PFSK-1 (cell line): ENCODE measurements around the gene NDRG2.

Experiments
- FOXP2 ChIP-seq: optimal IDR thresholded peaks from 2 replicates; pipeline ENCODE3; 2011; ENCODE audit warnings: borderline replicate concordance, control low read depth, inconsistent platforms; ENCODE audit not compliant: insufficient read depth; ENCODE audit errors: extremely low read length, extremely low read depth
- POLR2AphosphoS5 ChIP-seq: IDR thresholded peaks from 2 replicates; pipeline ENCODE4 v1.6.1; 2012; ENCODE audit warnings: low read depth, mild to moderate bottlenecking, control low read depth, low read length, moderate library complexity
- SIN3A ChIP-seq: IDR thresholded peaks from 2 replicates; pipeline ENCODE4 v1.6.1; 2012; ENCODE audit warnings: mild to moderate bottlenecking, low read length, moderate library complexity, borderline replicate concordance; ENCODE audit not compliant: insufficient read depth
- TAF1 ChIP-seq: IDR thresholded peaks from 2 replicates; pipeline ENCODE4 v1.6.1; 2012; ENCODE audit warnings: low read length, control low read depth, borderline replicate concordance; ENCODE audit not compliant: insufficient read depth
- TF ChIP-seq, protein P1 (sequence below), 2 experiments: IDR thresholded peaks; 2 replicates each; pipeline versions ENCODE4 v1.6.1 to v1.8.0; 2011 to 2012; ENCODE audit warnings: low read depth in 2 of 2, low read length in 2 of 2, control low read depth in 1 of 2, inconsistent platforms in 1 of 2, mild to moderate bottlenecking in 1 of 2, moderate library complexity in 1 of 2; ENCODE audit not compliant: insufficient read depth in 1 of 2

Gene NDRG2

DNA sequence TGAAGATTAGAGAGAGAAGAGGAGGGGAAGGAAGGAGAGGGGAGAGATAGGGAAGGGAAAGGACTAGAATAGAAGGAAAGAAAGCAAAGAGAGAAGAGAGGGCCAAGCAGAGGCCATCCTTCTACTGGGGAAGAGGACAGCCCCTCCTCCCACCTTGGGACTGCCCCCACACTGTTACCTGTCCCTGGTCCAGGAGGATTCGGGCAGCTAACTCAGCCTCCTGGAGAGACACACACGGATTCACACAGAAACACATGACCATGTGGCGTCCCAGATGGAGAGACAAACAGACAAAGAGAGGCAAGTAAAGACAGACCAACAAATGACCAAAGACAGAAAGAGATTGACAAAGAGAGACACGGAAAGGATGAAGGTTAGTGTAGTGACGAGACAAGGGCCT is 2.2 kb downstream of the NDRG2 start:
- TF ChIP-seq POLR2AphosphoS5 (no peak), TAF1 (no peak), SIN3A (no peak)
- TF ChIP-seq, protein P1, sequence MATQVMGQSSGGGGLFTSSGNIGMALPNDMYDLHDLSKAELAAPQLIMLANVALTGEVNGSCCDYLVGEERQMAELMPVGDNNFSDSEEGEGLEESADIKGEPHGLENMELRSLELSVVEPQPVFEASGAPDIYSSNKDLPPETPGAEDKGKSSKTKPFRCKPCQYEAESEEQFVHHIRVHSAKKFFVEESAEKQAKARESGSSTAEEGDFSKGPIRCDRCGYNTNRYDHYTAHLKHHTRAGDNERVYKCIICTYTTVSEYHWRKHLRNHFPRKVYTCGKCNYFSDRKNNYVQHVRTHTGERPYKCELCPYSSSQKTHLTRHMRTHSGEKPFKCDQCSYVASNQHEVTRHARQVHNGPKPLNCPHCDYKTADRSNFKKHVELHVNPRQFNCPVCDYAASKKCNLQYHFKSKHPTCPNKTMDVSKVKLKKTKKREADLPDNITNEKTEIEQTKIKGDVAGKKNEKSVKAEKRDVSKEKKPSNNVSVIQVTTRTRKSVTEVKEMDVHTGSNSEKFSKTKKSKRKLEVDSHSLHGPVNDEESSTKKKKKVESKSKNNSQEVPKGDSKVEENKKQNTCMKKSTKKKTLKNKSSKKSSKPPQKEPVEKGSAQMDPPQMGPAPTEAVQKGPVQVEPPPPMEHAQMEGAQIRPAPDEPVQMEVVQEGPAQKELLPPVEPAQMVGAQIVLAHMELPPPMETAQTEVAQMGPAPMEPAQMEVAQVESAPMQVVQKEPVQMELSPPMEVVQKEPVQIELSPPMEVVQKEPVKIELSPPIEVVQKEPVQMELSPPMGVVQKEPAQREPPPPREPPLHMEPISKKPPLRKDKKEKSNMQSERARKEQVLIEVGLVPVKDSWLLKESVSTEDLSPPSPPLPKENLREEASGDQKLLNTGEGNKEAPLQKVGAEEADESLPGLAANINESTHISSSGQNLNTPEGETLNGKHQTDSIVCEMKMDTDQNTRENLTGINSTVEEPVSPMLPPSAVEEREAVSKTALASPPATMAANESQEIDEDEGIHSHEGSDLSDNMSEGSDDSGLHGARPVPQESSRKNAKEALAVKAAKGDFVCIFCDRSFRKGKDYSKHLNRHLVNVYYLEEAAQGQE (IDR thresholded peaks at IDR 0.05; ENCODE audit: insufficient read depth in 1 of 2, low read depth in 2 of 2, low read length in 2 of 2) = no peak

DNA sequence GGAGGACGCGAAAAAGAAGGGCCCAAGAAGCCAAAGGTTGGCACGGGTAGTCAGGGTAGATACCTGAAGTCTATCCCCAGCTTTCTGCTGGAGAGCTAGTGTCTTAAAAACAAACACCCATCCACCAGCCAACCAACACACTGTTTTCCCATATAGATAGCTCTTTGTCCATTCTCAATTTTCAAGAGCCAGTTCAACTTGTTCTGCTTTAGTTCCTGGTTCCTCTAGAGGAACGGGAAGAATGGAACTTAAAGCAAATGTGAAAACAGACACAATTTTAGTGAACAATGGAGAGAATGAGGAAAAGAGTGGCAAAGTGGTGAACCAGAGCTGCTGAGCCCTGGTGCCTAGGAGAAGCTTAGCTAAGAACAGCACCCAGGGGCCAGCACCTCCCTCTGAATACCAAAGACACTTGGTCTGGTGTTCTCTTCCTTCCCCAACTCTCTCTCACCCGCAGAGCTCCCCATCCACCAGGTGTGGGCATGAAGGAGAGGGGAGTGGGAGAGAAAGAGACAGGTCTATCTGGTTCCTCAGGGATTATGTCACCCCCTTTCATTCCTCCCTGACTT is 3.8 kb downstream of the NDRG2 start:
- TF ChIP-seq POLR2AphosphoS5 (no peak), FOXP2 (no peak), SIN3A (no peak), TAF1 (no peak)
- TF ChIP-seq, protein P1 (IDR thresholded peaks at IDR 0.05; ENCODE audit: insufficient read depth in 1 of 2, low read depth in 2 of 2, low read length in 2 of 2) = no peak

DNA sequence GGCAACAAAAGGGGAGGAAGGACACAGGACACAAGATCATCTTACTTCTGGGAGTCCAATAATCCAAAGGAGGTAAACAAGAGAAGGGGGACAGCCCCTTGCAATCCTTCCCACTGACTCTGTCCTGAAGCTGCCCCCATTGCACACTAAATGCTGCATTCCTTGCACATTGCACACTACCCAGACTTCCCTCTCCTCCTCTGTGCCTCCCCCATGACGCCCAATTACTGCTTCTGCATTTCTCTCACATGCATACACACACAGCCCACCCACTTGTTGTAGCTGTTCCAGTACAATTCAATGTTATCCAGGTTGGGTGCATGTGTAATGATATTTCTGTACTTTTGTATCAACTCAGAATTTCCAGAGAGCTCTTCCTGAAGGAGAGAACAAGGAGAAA is 5.5 kb downstream of the NDRG2 start:
- TF ChIP-seq TAF1 = no peak

DNA sequence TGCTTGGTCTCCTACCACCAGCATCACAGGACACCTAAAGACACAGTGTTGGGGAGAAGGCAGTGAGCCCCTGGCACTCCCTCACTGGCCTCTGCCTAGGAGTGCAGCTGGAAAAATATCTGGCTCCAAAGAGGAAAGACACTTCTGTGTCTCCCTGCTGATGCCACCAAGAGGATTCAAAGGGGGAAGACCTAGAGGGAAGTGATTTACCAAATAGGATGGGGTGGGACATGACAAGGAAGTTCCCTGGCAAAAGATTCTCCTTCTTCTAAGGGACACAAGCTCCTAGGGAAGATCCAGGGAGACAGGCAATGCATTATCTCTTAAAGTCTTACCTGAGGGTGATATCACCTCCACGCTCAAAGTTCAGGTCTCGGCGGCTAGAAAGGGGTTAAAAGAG is 6.1 kb downstream of the NDRG2 start:
- TF ChIP-seq SIN3A (no peak), TAF1 (no peak), FOXP2 (no peak), POLR2AphosphoS5 (no peak)
- TF ChIP-seq, protein P1 (IDR thresholded peaks at IDR 0.05; ENCODE audit: insufficient read depth in 1 of 2, low read depth in 2 of 2, low read length in 2 of 2) = no peak

DNA sequence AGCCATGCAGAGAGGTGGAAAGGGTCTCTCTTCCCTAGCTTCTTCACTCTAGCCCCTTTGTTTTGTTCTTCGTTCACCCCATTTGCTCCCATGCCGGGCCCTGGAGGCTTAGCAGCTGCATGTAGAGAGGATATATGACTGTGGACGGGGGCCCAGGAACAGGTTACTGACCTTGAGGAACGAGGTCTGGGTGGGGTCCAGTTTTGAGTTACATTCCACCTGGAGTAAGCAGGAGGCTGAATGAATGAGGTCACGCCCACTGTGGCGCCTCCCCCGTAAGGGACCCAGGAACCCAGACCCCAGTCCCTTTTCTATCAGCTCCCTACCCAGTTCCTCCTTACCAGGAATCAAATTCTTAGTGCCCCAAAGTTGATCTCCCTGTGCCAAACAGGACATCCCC is 6.6 kb downstream of the NDRG2 start:
- no peak for TF ChIP-seq FOXP2
- no peak for TF ChIP-seq POLR2AphosphoS5
- TF ChIP-seq SIN3A = no peak
- TF ChIP-seq, protein P1 (IDR thresholded peaks at IDR 0.05; ENCODE audit: insufficient read depth in 1 of 2, low read depth in 2 of 2, low read length in 2 of 2) = no peak
- no peak for TF ChIP-seq TAF1
